Activated T-helper 17 cell treated with anti-CD3 and anti-CD28 coated beads, Interleukin-2, amount 50 U/mL, for 72 hours (primary cell): ENCODE results near the gene RYR3. TPM values are rescaled to one million over a fixed set of nuclear protein-coding genes. Genes with fewer than 3 reads are reported as not detected.

Experiments used
- ATAC-seq: fragments of 150-1000 bp; cut with Tn5 transposase; replicated peaks from 2 replicates; pipeline ENCODE4 v1.10.0; 2021; ENCODE audit warnings: mild to moderate bottlenecking, moderate library complexity
- H3K27ac Mint-ChIP-seq: one replicate; pipeline ENCODE4 v1.8.0; 2022; ENCODE audit warnings: mixed read lengths
- H3K27me3 Mint-ChIP-seq: one replicate; pipeline ENCODE4 v1.8.0; 2022; ENCODE audit warnings: mixed read lengths
- H3K36me3 Mint-ChIP-seq: one replicate; pipeline ENCODE4 v1.8.0; 2022; ENCODE audit warnings: low read depth, mild to moderate bottlenecking, mixed read lengths
- H3K4me1 Mint-ChIP-seq: one replicate; pipeline ENCODE4 v1.8.0; 2022; ENCODE audit warnings: mixed read lengths
- H3K4me3 Mint-ChIP-seq: one replicate; pipeline ENCODE4 v1.8.0; 2022; ENCODE audit warnings: mild to moderate bottlenecking, mixed read lengths
- H3K9me3 Mint-ChIP-seq: one replicate; pipeline ENCODE4 v1.8.0; 2022; ENCODE audit warnings: mixed read lengths
- total RNA-seq, 2 donors: library from RNA; stranded (reverse); gene quantifications; one replicate each; pipeline ENCODE4 v1.2.3, GENCODE V29; 2022

Gene RYR3
- total RNA-seq, 2 donors from 2014 or later: not detected

DNA sequence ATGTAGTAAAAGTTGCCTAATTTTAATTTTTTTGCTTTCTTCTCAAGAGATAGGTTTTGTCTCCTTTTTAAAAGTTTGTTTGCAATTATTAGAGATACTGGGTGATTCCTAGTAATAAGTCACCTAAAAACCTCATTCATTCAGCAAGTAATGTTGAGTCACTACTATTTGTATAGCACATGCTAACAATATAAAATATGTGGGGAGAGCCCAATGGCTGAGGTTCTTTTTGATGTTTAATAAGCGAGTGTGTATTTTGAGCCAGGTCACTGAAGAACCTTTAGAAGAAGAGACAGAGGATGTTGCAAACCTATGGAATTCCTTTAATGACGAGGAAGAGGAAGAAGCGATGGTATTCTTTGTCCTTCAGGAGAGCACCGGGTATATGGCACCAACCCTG lies 533.8 kb downstream of the RYR3 start:
- Mint-ChIP-seq H3K4me1 (no peaks in the 10 kb centered on the region), H3K9me3 (peaks cover 3% of the 10 kb centered on the region), H3K27me3 (peaks cover 10% of the 10 kb centered on the region)

DNA sequence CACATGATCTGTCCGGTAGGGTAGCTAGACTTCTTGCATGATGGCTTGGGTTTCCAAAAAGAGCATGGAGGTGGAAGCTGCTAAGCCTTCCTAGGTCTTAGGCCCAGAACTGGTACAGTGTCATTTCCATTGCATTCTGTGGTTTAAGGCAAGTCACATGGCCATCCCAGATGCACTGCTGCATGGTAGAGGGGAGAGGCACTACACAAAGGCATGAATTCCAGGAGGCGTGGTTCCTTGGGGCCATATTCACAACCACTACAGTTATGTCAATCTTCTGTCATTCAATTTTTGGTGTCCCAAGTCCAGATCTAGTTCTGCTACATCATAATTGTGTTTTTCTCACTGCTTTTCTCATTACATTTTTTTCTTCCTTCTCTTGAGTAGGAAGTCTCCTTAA lies 535.4 kb downstream of the RYR3 start:
- peaks cover 10% of the 10 kb centered on the region for H3K27me3 Mint-ChIP-seq
- H3K27ac Mint-ChIP-seq: no peak overlapping the region
- no peaks in the 10 kb centered on the region for H3K4me1 Mint-ChIP-seq
- H3K36me3 Mint-ChIP-seq: no peaks in the 10 kb centered on the region
- H3K4me3 Mint-ChIP-seq: no peak overlapping the region
- H3K9me3 Mint-ChIP-seq: peaks cover 3% of the 10 kb centered on the region
- no peak for ATAC-seq

More for the DNA sequence above, 533.8 kb downstream of the RYR3 start:
- Mint-ChIP-seq H3K4me3 (no peak overlapping the region), H3K36me3 (no peaks in the 10 kb centered on the region), H3K27ac (no peak overlapping the region)
- ATAC-seq: no peak

DNA sequence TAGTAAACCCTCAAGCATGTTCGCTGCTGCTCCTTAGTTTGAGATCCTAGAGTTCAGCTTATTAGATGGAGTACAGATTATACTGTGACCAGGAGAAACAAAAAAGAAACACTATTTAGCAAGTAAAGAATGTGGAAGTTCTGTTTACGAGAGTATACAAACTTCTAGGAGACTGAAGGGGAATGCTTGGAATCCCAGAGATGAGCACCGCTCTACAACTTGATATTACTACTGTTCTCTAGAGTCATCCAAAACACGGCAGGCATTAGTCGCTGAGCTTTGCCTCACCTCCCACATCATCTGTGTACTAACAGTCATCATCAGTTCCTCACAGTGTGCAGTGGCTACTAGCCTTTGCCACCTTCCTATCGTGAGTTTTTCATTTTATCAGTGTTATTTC lies 536.1 kb downstream of the RYR3 start:
- no peak overlapping the region for H3K4me3 Mint-ChIP-seq
- no peaks in the 10 kb centered on the region for H3K4me1 Mint-ChIP-seq
- ATAC-seq: no peak
- peaks cover 3% of the 10 kb centered on the region for H3K9me3 Mint-ChIP-seq
- no peaks in the 10 kb centered on the region for H3K36me3 Mint-ChIP-seq
- H3K27ac Mint-ChIP-seq: no peak overlapping the region
- peaks cover 10% of the 10 kb centered on the region for H3K27me3 Mint-ChIP-seq

DNA sequence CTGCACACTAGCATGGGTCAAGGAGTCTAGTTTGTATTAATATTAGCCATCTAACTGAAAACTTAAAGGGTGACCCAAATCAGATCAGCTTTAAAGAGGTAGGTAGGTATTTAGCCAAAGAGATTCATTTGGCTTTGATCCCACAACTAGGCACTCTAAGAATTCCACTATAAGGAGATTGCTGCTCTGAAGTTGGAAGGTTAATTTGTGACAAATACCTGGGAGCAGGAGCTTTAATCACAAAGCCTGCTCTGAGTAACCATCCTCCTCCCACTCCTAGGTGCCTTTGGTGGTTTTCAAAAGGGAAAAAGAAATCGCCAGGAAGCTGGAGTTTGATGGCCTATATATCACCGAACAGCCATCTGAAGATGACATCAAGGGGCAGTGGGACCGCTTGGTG lies 537.2 kb downstream of the RYR3 start:
- H3K27ac Mint-ChIP-seq: no peak overlapping the region
- peaks cover 7% of the 10 kb centered on the region for H3K27me3 Mint-ChIP-seq
- no peaks in the 10 kb centered on the region for H3K36me3 Mint-ChIP-seq
- no peak overlapping the region for H3K4me3 Mint-ChIP-seq
- no peak for ATAC-seq
- H3K4me1 Mint-ChIP-seq: no peaks in the 10 kb centered on the region
- H3K9me3 Mint-ChIP-seq: peaks cover 3% of the 10 kb centered on the region

DNA sequence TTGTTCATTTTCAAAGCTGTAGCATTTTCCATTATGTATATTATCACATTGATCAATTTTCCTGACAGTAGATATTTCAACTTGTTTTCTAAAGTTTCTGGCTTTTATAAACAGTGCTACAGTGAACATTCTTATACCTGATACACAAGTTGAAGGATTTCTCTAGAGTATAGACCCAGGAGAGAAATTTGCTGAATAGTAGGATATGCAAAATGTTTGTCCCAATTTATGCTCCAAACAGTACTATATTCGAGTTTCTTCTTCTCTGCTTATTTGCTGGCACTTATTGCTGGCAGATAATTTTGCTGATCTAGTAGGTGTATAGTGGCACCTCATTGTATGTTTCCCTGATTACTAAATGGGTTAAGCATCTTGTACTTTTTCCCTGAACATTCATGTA lies 540.3 kb downstream of the RYR3 start:
- ATAC-seq: no peak
- no peak overlapping the region for H3K4me3 Mint-ChIP-seq
- H3K4me1 Mint-ChIP-seq: no peaks in the 10 kb centered on the region
- no peaks in the 10 kb centered on the region for H3K36me3 Mint-ChIP-seq
- no peak overlapping the region for H3K27ac Mint-ChIP-seq
- H3K9me3 Mint-ChIP-seq: peaks cover 2% of the 10 kb centered on the region
- peaks cover 3% of the 10 kb centered on the region for H3K27me3 Mint-ChIP-seq

DNA sequence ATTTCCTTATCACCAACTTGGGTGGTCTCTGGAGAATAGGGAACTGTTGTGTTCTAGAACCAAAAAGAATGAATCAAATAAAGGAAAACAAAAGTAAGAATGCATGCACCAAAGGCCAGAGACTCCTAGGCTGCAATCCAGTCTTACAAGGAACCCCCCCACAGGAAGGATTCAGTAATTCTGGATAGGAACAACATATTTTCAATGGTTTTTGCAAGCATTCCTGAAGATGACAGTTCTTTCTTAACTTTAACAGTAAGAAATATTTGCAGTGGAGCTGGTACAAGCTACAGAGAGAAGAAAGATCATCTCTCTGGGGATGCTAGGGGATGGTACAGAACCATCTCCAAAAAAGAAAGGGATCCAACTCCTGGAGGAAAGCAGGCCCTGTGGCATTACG lies 541.3 kb downstream of the RYR3 start:
- Mint-ChIP-seq H3K9me3 (no peaks in the 10 kb centered on the region), H3K36me3 (no peaks in the 10 kb centered on the region), H3K4me3 (no peak overlapping the region), H3K27ac (no peak overlapping the region), H3K4me1 (no peaks in the 10 kb centered on the region), H3K27me3 (no peaks in the 10 kb centered on the region)
- ATAC-seq: no peak

DNA sequence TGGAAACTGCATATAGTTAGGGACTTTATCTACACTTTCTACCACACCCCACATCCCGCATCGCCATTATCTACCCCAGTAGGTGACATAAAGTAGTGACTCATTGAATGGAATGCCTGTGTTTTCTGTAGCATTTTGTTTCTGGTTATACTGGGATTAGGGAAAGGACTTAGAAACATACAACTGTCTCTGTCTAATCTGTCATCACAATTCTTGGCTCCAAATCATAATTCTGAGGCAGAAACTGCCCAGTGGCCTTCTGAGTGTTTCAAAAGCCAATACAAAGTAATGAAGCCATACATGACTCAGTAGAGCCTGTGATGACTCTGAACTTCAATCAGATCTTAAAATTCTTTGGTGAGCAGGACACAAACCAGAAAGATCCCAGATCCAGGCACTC lies 541.8 kb downstream of the RYR3 start:
- Mint-ChIP-seq H3K4me1 (no peaks in the 10 kb centered on the region), H3K27me3 (no peaks in the 10 kb centered on the region), H3K9me3 (no peaks in the 10 kb centered on the region), H3K27ac (no peak overlapping the region), H3K36me3 (no peaks in the 10 kb centered on the region), H3K4me3 (no peak overlapping the region)
- ATAC-seq: no peak

DNA sequence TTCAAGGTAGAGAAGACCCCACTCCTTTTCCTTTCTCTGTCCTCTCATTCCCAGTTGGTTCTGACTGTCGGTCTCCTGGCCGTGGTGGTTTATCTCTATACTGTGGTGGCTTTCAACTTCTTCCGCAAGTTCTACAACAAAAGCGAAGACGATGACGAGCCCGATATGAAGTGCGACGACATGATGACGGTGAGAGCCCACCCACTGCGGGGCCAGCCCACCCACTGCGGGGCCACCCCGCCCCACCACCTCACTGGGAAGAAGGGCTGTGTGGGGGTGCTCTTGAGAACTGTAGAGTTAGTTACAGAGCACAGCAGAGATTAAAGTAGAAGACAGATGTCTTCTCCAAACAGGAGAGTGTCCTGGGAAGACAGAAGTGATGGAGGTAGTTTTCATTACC lies 547.0 kb downstream of the RYR3 start:
- ATAC-seq: no peak
- no peaks in the 10 kb centered on the region for H3K27me3 Mint-ChIP-seq
- H3K9me3 Mint-ChIP-seq: no peaks in the 10 kb centered on the region
- no peak overlapping the region for H3K4me3 Mint-ChIP-seq
- peaks cover 7% of the 10 kb centered on the region for H3K36me3 Mint-ChIP-seq
- H3K4me1 Mint-ChIP-seq: no peaks in the 10 kb centered on the region
- no peak overlapping the region for H3K27ac Mint-ChIP-seq

DNA sequence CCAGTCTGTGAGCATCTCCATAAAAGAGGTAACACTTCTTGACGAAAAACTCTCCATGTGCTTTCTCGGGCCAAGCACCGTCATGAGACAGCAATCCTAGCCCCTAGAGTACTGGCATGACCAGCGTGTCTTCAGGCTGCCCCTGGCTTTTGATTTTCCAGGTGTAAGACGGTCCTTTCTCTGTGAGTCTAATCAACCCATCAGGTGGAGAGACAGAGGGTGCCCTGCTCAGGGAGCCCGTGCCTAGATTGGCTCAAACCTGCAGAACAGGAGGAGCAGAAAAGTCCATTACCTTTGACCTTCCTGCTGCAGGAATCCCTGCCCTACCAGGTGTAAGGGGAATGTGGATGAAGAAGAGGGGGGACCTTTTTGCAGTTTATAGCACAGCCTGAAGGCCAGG lies 548.1 kb downstream of the RYR3 start:
- H3K36me3 Mint-ChIP-seq: peaks cover 7% of the 10 kb centered on the region
- no peaks in the 10 kb centered on the region for H3K27me3 Mint-ChIP-seq
- H3K4me1 Mint-ChIP-seq: no peaks in the 10 kb centered on the region
- H3K9me3 Mint-ChIP-seq: no peaks in the 10 kb centered on the region
- no peak overlapping the region for H3K27ac Mint-ChIP-seq
- no peak overlapping the region for H3K4me3 Mint-ChIP-seq
- ATAC-seq: no peak

DNA sequence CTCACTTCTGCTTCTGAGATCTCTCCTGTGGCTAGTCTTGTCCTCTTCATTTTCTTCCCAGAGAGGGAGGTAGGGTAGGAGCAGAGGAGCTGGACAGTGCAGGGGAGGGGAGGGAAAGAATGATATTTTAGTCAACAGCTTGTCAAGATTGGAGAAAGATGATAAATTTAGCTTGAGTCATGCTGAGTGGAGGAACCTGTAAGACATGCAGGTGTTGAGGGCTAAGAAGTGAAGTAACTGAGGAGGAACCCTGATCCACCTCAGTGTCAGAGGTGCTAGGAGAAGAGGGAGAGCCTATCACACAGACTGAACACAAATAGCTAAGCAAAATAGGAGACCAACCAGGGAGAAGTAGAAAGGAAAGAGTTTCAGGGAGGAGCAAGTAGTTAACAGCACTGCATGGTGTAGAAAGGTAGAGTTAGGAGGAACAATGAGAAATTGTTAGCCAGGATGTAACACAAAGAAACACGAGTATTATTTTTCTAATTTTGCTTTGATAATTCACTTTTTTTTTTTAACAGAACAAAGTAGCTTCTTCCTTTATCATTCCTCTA lies 549.3 kb downstream of the RYR3 start:
- no peak for ATAC-seq
- no peaks in the 10 kb centered on the region for H3K4me1 Mint-ChIP-seq
- no peaks in the 10 kb centered on the region for H3K27me3 Mint-ChIP-seq
- H3K36me3 Mint-ChIP-seq: peaks cover 19% of the 10 kb centered on the region
- H3K27ac Mint-ChIP-seq: no peak overlapping the region
- no peaks in the 10 kb centered on the region for H3K9me3 Mint-ChIP-seq
- H3K4me3 Mint-ChIP-seq: no peak overlapping the region

DNA sequence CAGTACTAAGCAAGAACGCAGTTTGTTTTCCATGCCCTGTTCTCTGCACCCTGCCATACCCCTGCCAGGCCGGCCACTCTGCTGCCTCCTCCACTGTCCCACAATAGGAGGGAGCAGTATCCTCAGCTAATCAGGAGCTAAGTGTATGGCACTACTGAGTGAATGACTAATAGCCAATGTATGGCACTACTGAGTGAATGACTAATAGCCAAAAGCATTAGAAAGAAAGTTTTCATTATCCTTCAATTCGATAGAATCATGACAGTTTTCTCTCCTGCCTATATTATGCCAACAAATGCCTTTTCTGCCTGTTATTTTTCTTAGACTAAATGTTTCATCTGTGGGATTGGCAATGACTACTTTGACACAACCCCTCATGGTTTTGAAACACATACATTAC lies 550.0 kb downstream of the RYR3 start:
- Mint-ChIP-seq H3K27me3 (no peaks in the 10 kb centered on the region), H3K36me3 (peaks cover 26% of the 10 kb centered on the region), H3K27ac (no peak overlapping the region), H3K4me3 (no peak overlapping the region), H3K9me3 (no peaks in the 10 kb centered on the region), H3K4me1 (no peaks in the 10 kb centered on the region)
- no peak for ATAC-seq

DNA sequence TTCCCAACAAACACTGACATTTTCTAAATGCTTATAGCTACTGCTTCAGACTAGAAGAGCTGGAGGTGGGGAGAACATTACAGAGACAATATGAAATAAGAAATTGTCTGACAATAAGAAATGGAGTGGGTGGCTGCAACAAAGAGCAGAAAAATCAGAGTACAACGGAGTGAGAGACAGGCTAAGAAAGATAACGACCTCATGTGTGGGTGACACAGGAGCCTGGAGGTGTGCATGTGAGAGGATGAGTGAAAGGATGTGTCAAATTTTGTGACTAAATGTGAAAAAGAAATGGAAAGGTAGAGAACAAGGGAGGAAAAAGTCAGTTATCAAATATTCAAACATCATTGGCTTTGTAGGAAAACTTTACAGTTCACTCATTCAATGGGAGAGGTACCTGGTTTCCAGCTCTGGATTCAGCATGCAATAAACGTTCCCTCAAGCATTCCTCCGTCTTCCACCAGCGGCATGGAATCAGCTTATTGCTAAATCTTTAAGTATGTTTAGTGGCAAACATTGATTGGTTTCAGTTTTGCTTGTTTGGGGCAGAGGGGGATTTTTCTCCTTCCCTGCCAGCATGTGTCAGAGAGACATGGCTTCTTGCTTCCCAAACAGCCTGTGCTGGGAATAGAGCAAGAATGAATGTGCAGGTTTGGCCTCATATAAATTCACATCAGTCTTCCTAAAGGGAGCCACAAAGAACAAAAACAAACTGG lies 553.8 kb downstream of the RYR3 start:
- Mint-ChIP-seq H3K27me3 (no peaks in the 10 kb centered on the region), H3K36me3 (peaks cover 45% of the 10 kb centered on the region), H3K9me3 (no peaks in the 10 kb centered on the region), H3K4me1 (no peaks in the 10 kb centered on the region), H3K4me3 (no peak overlapping the region), H3K27ac (no peak overlapping the region)
- no peak for ATAC-seq

DNA sequence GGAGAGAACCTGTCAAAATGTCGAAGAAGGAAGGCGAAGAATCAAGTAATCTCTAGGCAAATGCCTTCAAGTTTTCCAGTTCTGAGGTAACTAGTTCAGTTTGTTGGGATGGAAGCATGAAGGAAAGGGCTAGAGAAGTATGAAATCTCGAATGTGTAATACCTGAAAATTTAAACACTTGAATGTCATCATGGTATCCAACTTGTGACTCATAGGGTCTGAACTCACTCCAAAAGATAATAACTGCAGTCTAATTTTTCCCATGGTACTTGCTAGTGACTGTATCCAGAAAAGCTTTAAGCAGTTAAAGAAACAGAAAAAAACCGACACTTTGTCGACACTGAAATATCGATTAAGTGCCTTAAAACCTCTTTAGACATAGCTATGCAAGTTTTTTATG lies 554.6 kb downstream of the RYR3 start:
- Mint-ChIP-seq H3K4me3 (no peak overlapping the region), H3K9me3 (no peaks in the 10 kb centered on the region), H3K4me1 (peaks cover 4% of the 10 kb centered on the region), H3K27me3 (no peaks in the 10 kb centered on the region), H3K36me3 (peaks cover 40% of the 10 kb centered on the region), H3K27ac (no peak overlapping the region)
- ATAC-seq: no peak

DNA sequence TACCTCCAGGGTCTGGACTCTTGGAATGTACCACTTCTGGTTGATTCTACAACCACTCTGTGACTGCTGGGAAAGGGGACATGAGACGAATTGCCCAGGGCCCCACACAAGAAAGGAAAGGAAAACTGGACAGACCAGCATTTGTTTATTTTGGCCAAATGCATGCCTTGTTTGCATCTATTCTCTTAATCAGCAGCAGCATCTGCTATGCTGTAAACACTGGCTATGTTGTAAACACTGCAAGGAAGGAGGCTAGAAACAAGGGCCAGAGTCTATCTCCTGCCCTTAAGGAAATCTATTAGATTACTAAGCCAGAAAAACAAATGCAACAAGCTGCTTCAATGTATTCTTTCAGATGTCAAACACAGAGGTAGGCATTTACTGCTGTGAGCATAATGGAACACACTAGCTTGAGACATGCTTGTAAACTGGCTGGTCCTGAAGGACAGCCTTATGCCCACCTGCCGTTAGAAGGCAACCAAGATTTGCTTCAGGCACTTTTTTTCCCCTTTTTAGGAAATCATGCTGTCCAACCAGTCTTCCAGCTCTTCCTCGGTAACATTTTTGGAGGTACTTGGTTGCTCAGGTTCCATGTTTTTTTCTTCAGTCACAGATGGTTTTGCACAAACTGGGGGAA lies 555.5 kb downstream of the RYR3 start:
- H3K36me3 Mint-ChIP-seq: peaks cover 40% of the 10 kb centered on the region
- no peaks in the 10 kb centered on the region for H3K9me3 Mint-ChIP-seq
- H3K4me1 Mint-ChIP-seq: peaks cover 4% of the 10 kb centered on the region
- H3K27me3 Mint-ChIP-seq: no peaks in the 10 kb centered on the region
- no peak for ATAC-seq
- H3K27ac Mint-ChIP-seq: no peak overlapping the region
- H3K4me3 Mint-ChIP-seq: no peak overlapping the region

DNA sequence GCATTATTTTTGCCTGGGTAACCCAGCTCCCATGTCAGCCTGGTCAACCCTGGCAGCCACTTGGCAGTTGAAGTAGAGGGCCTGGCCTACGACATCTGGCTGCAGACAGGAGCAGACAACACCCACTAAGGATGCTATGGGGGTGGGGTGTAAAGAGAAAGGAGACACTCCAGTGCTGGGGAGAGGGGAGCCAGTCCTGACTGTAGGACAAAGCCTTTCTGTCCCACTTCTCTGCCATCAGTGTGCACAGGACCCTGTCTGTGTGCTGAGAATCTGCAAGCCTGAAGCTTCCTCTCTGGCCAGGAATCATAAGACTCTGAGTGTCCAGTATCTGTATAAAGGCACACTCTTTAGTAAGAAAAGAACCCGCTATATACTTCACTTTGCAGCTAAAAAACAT lies 561.2 kb downstream of the RYR3 start:
- Mint-ChIP-seq H3K4me3 (no peak overlapping the region), H3K9me3 (no peaks in the 10 kb centered on the region), H3K36me3 (peaks cover 9% of the 10 kb centered on the region), H3K27ac (no peak overlapping the region), H3K4me1 (peaks cover 4% of the 10 kb centered on the region), H3K27me3 (no peaks in the 10 kb centered on the region)
- ATAC-seq: no peak
